Endothelial cell of umbilical vein (primary cell): Measurements from ENCODE around the gene TLX3.

Experiments
- CTCF ChIP-seq, 2 donors: IDR thresholded peaks; 1 replicate in 1 of 2; 2 replicates in 1 of 2; pipeline ENCODE4 v1.5.1; 2011; ENCODE audit warnings: low read length in 2 of 2, mild to moderate bottlenecking in 2 of 2, moderate library complexity in 2 of 2, control low read depth in 1 of 2, inconsistent platforms in 1 of 2, low read depth in 1 of 2; ENCODE audit not compliant: insufficient read depth in 1 of 2; ENCODE audit errors: extremely low read depth in 1 of 2
- MYC ChIP-seq: IDR thresholded peaks from one replicate; pipeline ENCODE4 v1.6.1; 2011; ENCODE audit warnings: mild to moderate bottlenecking, low read depth, low read length
- POLR2A ChIP-seq: IDR thresholded peaks from 2 replicates; pipeline ENCODE4 v1.6.1; 2012; ENCODE audit warnings: low read depth, mild to moderate bottlenecking, control low read depth, low read length
- POLR2AphosphoS5 ChIP-seq: IDR thresholded peaks from 2 replicates; pipeline ENCODE4 v1.6.1; 2012; ENCODE audit warnings: low read depth, mild to moderate bottlenecking, control low read depth, low read length, moderate library complexity; ENCODE audit not compliant: insufficient read depth

- TF ChIP-seq CTCF (IDR thresholded peaks at IDR 0.05; ENCODE audit: extremely low read depth in 1 of 2, insufficient read depth in 1 of 2, low read depth in 1 of 2, low read length in 2 of 2), result no peak
- no peak for TF ChIP-seq POLR2A
- TF ChIP-seq MYC, result no peak
- TF ChIP-seq POLR2AphosphoS5, result no peak
These were observed 31.4 kb downstream of the TLX3 start for GRCh38 chr5:171340491-171340890.
